ENCODE results near the gene FCRL1.

DNA sequence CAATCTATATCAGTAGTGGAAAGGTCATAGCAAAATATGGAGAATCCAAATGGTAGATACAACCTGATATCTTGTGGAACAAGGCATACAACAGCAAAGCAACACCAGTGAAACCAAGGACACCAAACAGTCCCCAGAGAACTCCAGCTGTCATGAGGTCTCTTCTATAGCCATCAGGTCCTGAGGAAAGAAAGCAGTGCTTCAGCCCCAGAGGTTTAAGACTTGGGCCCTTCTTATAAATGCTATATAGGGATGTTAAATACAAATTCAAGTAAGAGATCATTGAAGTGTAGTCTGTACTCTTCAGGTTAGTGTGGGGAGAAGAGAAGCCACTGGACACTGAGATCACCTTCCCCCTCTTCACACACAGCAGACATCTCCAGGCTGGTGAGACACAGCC is 53.1 kb downstream of the FCRL1 start:
- TF ChIP-seq, protein P1, sequence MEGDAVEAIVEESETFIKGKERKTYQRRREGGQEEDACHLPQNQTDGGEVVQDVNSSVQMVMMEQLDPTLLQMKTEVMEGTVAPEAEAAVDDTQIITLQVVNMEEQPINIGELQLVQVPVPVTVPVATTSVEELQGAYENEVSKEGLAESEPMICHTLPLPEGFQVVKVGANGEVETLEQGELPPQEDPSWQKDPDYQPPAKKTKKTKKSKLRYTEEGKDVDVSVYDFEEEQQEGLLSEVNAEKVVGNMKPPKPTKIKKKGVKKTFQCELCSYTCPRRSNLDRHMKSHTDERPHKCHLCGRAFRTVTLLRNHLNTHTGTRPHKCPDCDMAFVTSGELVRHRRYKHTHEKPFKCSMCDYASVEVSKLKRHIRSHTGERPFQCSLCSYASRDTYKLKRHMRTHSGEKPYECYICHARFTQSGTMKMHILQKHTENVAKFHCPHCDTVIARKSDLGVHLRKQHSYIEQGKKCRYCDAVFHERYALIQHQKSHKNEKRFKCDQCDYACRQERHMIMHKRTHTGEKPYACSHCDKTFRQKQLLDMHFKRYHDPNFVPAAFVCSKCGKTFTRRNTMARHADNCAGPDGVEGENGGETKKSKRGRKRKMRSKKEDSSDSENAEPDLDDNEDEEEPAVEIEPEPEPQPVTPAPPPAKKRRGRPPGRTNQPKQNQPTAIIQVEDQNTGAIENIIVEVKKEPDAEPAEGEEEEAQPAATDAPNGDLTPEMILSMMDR (IDR thresholded peaks at IDR 0.05), result no peak
- no peak for TF ChIP-seq POLR2A (IDR thresholded peaks at IDR 0.05)

Data from tibial nerve (tissue), 3 donors.